DOHH2 (cell line): ENCODE data around the gene LRTM2.

Experiments used
- CTCF ChIP-seq: fragments of 200-600 bp; sonication (generic); IDR thresholded peaks from one replicate; pipeline ENCODE4 v1.5.1; 2014; ENCODE audit warnings: antibody characterized with exemption, mild to moderate bottlenecking, low read depth, low read length; ENCODE audit not compliant: poor library complexity, severe bottlenecking
- EZH2phosphoT487 ChIP-seq: fragments of 200-600 bp; sonication (generic); IDR thresholded peaks from 2 replicates; pipeline ENCODE4 v1.6.1; 2017; ENCODE audit warnings: borderline replicate concordance, mild to moderate bottlenecking, antibody characterized with exemption, low read length, moderate library complexity, mixed read lengths

GRCh38 chr12:1880153-1880845, 59.9 kb downstream of the LRTM2 start:
- no peak for TF ChIP-seq CTCF
- no peak for TF ChIP-seq EZH2phosphoT487
